HepG2 (cell line): ENCODE data around the gene DDX46. TPM values are rescaled to one million over a fixed set of nuclear protein-coding genes. Genes with fewer than 3 reads are reported as not detected.
A peak's percentile ranks its signal among the peaks of the same experiment; 100 is the strongest.

ENCODE experiments used
- FLYWCH1 ChIP-seq: sonication (generic); formaldehyde crosslinking; IDR thresholded peaks from 2 replicates; pipeline ENCODE4 v1.8.1; 2023; ENCODE audit warnings: mild to moderate bottlenecking, missing genetic modification reagents
- FOXA3 ChIP-seq: IDR thresholded peaks from 2 replicates; pipeline ENCODE4 v1.6.1; 2016; ENCODE audit warnings: missing genetic modification reagents, missing compliant biosample characterization
- GTF3A ChIP-seq: sonication (generic); formaldehyde crosslinking; conservative IDR thresholded peaks from 2 replicates; pipeline ENCODE4 v1.4.0; 2020; ENCODE audit warnings: mild to moderate bottlenecking, missing genetic modification reagents
- HCFC1 ChIP-seq: fragments of 150-350 bp; IDR thresholded peaks from 2 replicates; pipeline ENCODE4 v1.6.1; 2014; ENCODE audit warnings: low read depth, low read length
- HOXA3 ChIP-seq: sonication (generic); formaldehyde crosslinking; IDR thresholded peaks from 2 replicates; pipeline ENCODE4 v1.5.0; 2020; ENCODE audit warnings: missing genetic modification reagents
- HOXA5 ChIP-seq: sonication (generic); formaldehyde crosslinking; IDR thresholded peaks from 2 replicates; pipeline ENCODE4 v1.4.0; 2020; ENCODE audit warnings: missing genetic modification reagents
- MTA1 ChIP-seq: sonication (generic); formaldehyde crosslinking; IDR thresholded peaks from 2 replicates; pipeline ENCODE4 v1.4.0; 2020; ENCODE audit warnings: missing genetic modification reagents, mild to moderate bottlenecking, borderline replicate concordance
- MZF1 ChIP-seq: sonication (generic); formaldehyde crosslinking; IDR thresholded peaks from 2 replicates; pipeline ENCODE4 v1.8.1; 2023; ENCODE audit warnings: mild to moderate bottlenecking, missing genetic modification reagents, borderline replicate concordance
- RBAK ChIP-seq: sonication (generic); formaldehyde crosslinking; IDR thresholded peaks from 2 replicates; pipeline ENCODE4 v1.5.1; 2020; ENCODE audit warnings: mild to moderate bottlenecking, missing genetic modification reagents
- ZBTB20 ChIP-seq: sonication (generic); formaldehyde crosslinking; IDR thresholded peaks from 2 replicates; pipeline ENCODE4 v1.8.1; 2023; ENCODE audit warnings: missing genetic modification reagents, low read depth, mild to moderate bottlenecking, borderline replicate concordance
- ZMYM4 ChIP-seq: sonication (generic); formaldehyde crosslinking; IDR thresholded peaks from 2 replicates; pipeline ENCODE4 v1.8.1; 2023; ENCODE audit warnings: mild to moderate bottlenecking, missing genetic modification reagents
- ZNF550 ChIP-seq: sonication (generic); formaldehyde crosslinking; IDR thresholded peaks from 2 replicates; pipeline ENCODE4 v1.4.0; 2020; ENCODE audit warnings: mild to moderate bottlenecking, missing genetic modification reagents, borderline replicate concordance
- ZNF562 ChIP-seq: sonication (generic); formaldehyde crosslinking; IDR thresholded peaks from 2 replicates; pipeline ENCODE4 v1.8.0; 2022; ENCODE audit warnings: missing genetic modification reagents, borderline replicate concordance
- ZNF598 ChIP-seq: sonication (generic); formaldehyde crosslinking; IDR thresholded peaks from 2 replicates; pipeline ENCODE4 v1.5.1; 2020; ENCODE audit warnings: mild to moderate bottlenecking, missing genetic modification reagents, borderline replicate concordance
- ZZZ3 ChIP-seq: sonication (generic); formaldehyde crosslinking; IDR thresholded peaks from 2 replicates; pipeline ENCODE4 v1.4.0; 2020; ENCODE audit warnings: missing genetic modification reagents, mild to moderate bottlenecking, borderline replicate concordance
- polyA plus RNA-seq, 8 experiments: library from polyadenylated mRNA; depleted of rRNA in 3 of 8; stranded (reverse) in 7 of 8; unstranded in 1 of 8; fragments of >200 nt; fragmentation: Illumina TruSeq in 4 of 8; extraction: Trizol in 4 of 8; gene quantifications; 2 replicates each; pipeline versions ENCODE4 v1.2.1 to v1.2.3, GENCODE V29; 2011 to 2016; ENCODE audit warnings: low read depth in 4 of 8, missing spikeins in 1 of 8, mixed read lengths in 1 of 8; ENCODE audit not compliant: insufficient read depth in 1 of 8
- total RNA-seq, 5 experiments: library from RNA; depleted of rRNA; stranded (reverse); fragments of >200 nt; fragmentation: Illumina TruSeq; extraction: Trizol; gene quantifications; 2 replicates each; pipeline ENCODE4 v1.2.3, GENCODE V29; 2016; ENCODE audit warnings: low read depth in 1 of 5
- TF ChIP-seq, protein P1 (sequence below): IDR thresholded peaks from 2 replicates; pipeline ENCODE4 v1.6.1; 2016; ENCODE audit warnings: low read depth
- TF ChIP-seq, protein P2 (sequence below): sonication (generic); formaldehyde crosslinking; conservative IDR thresholded peaks from 2 replicates; pipeline ENCODE4 v1.8.0; 2022; ENCODE audit warnings: mild to moderate bottlenecking, moderate library complexity, missing genetic modification reagents
- TF ChIP-seq, protein P3 (sequence below): IDR thresholded peaks from 2 replicates; pipeline ENCODE4 v1.6.1; 2016; ENCODE audit warnings: low read depth, control low read depth
- TF ChIP-seq, protein P4 (sequence below): sonication (generic); formaldehyde crosslinking; IDR thresholded peaks from 2 replicates; pipeline ENCODE4 v1.4.0; 2020; ENCODE audit warnings: missing genetic modification reagents
- TF ChIP-seq, protein P5 (sequence below): sonication (generic); formaldehyde crosslinking; IDR thresholded peaks from 2 replicates; pipeline ENCODE4 v1.5.0; 2020; ENCODE audit warnings: missing genetic modification reagents, mild to moderate bottlenecking, borderline replicate concordance

Gene DDX46
- total and polyA plus RNA-seq, 2 of the 13 experiments (the other 11 are each of a cell fraction or from before 2014, with no cell fraction given) = 27.3 to 59.3 TPM

DNA sequence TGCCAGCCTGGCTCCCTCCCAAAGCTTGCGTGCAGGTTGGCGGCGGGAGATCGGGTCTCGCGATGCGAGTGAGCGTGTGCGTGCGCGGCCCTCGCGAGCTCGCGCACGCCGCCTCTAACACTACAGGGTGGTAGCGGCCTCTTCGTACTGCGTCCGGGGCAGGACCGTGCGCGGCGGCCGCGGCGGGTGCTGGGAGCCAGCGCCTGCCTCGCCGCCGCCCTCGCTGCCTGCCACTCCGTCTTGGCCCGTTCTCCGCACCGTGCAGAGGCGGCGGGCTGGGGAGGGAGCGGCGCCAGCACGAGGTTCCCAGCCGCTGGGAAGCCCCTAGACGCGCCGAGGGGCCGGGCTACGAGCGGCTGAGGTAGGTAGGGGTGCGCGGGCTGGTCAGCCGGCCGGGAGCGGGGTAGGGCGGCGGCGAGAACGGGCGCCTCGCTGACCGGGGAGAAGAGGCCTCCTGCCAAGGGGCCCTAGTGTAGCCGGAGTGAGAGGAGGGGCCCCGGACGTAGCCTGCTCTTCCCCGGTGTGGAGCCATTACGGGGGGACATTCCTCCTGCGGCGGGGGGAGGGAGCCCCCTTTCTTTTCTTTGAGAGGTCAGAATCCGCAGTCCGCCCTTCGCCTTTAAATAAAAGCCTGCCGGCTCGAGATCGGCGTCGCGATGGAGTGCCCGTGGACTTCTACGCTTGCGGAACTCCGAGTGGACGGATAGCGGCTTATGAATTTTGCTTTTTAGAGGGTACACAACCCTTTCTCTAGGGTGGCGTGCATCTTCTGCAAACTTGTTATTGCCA lies 87.5 kb downstream of the DDX46 start, which contains the start of gene C5orf24 (continued):
- TF ChIP-seq, protein P1, sequence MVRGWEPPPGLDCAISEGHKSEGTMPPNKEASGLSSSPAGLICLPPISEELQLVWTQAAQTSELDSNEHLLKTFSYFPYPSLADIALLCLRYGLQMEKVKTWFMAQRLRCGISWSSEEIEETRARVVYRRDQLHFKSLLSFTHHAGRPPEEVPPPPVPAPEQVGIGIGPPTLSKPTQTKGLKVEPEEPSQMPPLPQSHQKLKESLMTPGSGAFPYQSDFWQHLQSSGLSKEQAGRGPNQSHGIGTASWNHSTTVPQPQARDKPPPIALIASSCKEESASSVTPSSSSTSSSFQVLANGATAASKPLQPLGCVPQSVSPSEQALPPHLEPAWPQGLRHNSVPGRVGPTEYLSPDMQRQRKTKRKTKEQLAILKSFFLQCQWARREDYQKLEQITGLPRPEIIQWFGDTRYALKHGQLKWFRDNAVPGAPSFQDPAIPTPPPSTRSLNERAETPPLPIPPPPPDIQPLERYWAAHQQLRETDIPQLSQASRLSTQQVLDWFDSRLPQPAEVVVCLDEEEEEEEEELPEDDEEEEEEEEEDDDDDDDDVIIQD = no peak
- TF ChIP-seq, protein P2, sequence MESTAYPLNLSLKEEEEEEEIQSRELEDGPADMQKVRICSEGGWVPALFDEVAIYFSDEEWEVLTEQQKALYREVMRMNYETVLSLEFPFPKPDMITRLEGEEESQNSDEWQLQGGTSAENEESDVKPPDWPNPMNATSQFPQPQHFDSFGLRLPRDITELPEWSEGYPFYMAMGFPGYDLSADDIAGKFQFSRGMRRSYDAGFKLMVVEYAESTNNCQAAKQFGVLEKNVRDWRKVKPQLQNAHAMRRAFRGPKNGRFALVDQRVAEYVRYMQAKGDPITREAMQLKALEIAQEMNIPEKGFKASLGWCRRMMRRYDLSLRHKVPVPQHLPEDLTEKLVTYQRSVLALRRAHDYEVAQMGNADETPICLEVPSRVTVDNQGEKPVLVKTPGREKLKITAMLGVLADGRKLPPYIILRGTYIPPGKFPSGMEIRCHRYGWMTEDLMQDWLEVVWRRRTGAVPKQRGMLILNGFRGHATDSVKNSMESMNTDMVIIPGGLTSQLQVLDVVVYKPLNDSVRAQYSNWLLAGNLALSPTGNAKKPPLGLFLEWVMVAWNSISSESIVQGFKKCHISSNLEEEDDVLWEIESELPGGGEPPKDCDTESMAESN = peak; percentile 82
- TF ChIP-seq HOXA3 (CRISPR knock-in tag) (peak; percentile 93), ZNF598 (CRISPR knock-in tag) (peak; percentile 84; the same call in 1 of the 2 replicates), ZBTB20 (CRISPR knock-in tag) (peak; percentile 58), GTF3A (0 out of 2 replicates have a peak, but pooled peaks have one; percentile 8), MZF1 (0 out of 2 replicates have a peak, but pooled peaks have one; percentile 23), ZZZ3 (CRISPR knock-in tag) (peak; percentile 78; the same call in 1 of the 2 replicates), FLYWCH1 (0 out of 2 replicates have a peak, but pooled peaks have one; percentile 75), HCFC1 (peak; percentile 44; the same call in 1 of the 2 replicates), FOXA3 (0 out of 2 replicates have a peak, but pooled peaks have one; percentile 16), ZMYM4 (CRISPR knock-in tag) (peak; percentile 74), MTA1 (peak; percentile 88; the same call in 1 of the 2 replicates), RBAK (no peak), HOXA5 (CRISPR knock-in tag) (peak; percentile 75; the same call in 1 of the 2 replicates), ZNF562 (CRISPR knock-in tag) (0 out of 2 replicates have a peak, but pooled peaks have one; percentile 45), ZNF550 (CRISPR knock-in tag) (peak; percentile 70; the same call in 1 of the 2 replicates)
- TF ChIP-seq, protein P3, sequence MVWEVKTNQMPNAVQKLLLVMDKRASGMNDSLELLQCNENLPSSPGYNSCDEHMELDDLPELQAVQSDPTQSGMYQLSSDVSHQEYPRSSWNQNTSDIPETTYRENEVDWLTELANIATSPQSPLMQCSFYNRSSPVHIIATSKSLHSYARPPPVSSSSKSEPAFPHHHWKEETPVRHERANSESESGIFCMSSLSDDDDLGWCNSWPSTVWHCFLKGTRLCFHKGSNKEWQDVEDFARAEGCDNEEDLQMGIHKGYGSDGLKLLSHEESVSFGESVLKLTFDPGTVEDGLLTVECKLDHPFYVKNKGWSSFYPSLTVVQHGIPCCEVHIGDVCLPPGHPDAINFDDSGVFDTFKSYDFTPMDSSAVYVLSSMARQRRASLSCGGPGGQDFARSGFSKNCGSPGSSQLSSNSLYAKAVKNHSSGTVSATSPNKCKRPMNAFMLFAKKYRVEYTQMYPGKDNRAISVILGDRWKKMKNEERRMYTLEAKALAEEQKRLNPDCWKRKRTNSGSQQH = 0 out of 2 replicates have a peak, but pooled peaks have one; percentile 51
- TF ChIP-seq, protein P4, sequence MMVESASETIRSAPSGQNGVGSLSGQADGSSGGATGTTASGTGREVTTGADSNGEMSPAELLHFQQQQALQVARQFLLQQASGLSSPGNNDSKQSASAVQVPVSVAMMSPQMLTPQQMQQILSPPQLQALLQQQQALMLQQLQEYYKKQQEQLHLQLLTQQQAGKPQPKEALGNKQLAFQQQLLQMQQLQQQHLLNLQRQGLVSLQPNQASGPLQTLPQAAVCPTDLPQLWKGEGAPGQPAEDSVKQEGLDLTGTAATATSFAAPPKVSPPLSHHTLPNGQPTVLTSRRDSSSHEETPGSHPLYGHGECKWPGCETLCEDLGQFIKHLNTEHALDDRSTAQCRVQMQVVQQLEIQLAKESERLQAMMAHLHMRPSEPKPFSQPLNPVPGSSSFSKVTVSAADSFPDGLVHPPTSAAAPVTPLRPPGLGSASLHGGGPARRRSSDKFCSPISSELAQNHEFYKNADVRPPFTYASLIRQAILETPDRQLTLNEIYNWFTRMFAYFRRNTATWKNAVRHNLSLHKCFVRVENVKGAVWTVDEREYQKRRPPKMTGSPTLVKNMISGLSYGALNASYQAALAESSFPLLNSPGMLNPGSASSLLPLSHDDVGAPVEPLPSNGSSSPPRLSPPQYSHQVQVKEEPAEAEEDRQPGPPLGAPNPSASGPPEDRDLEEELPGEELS (CRISPR knock-in tag) = peak; percentile 61
- TF ChIP-seq, protein P5, sequence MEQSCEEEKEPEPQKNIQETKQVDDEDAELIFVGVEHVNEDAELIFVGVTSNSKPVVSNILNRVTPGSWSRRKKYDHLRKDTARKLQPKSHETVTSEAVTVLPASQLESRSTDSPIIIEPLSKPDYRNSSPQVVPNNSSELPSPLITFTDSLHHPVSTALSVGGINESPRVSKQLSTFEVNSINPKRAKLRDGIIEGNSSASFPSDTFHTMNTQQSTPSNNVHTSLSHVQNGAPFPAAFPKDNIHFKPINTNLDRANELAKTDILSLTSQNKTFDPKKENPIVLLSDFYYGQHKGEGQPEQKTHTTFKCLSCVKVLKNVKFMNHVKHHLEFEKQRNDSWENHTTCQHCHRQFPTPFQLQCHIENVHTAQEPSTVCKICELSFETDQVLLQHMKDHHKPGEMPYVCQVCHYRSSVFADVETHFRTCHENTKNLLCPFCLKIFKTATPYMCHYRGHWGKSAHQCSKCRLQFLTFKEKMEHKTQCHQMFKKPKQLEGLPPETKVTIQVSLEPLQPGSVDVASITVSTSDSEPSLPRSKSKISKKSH (CRISPR knock-in tag) = 0 out of 2 replicates have a peak, but pooled peaks have one; percentile 17
